GM19240 (cell line): ENCODE results near the gene METAP2.

Experiments
- DNase-seq: peaks from one replicate; pipeline ENCODE4 v3.0.0; 2011; ENCODE audit warnings: low spot score; ENCODE audit not compliant: insufficient read length

Gene METAP2

DNA sequence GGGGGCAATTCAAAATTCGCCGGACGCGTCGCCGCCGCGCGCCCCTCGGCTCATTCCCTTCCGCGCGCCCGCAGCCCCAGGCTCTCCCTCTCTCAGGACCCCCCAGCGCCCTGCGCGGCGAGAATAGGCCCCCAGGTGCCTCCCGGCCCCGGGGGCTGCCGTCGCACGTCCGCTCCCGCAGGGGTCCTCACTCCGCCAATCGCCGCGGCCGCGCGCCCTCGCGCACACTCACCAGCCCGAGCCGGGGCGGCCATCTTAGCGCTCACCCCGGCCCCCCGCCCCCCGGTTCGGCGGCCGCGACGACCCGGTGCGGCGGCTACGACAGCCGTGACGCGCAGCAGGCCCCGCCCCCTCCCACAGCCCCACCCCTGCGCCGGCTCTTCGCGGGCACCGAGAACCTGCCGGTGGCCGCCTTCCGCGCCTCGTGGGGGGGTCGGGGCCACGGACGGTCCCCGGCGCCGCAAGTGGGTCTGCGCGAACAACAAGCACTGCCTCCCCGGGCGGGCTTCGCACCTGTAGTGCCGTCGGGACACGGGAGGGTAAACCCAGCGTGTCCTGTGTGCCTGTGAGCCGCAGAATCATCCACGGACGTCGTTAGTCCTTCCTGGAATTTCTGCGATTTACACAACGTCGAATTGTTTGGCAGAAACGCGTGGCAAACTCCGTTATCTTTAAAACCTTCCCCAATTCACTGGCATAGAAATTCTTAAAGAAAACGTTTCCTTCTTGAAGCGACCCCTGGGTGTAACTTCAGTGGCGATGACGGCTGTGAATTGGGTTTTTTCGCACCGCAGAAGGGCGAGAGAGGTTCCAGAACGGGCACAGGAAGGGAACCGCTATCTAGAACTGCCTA lies 74.8 kb downstream of the METAP2 start:
- no peak for DNase-seq

DNA sequence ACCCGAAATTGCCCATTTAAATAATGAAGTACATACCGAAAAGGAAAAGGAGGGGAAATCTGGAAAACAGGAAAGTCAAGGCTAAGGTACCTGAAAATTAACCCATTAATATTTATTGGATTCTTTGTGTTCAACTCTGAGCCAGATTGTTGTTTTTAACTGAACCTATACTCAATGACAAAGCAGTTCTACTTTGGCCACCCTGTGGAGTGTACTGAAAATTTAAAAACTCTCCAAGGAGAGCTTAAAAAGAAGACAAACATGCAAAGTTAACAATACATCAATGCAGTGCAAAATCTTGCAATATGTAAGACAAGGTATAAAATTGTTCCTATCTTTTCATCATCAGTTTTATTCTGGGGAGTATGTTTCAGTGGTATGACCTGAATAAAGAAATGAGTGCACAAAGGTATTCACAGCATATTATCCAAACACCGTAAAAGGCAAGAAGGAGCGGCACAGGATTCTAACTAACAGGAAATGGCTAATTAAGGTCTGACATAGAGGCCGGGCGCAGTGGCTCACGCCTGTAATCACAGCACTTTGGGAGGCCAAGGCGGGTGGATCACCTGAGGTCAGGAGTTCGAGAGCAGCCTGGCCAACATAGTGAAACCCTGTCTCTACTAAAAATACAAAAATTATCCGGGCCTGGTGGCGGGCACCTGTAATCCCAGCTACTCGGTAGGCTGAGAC lies 75.6 kb downstream of the METAP2 start:
- no peak for DNase-seq

DNA sequence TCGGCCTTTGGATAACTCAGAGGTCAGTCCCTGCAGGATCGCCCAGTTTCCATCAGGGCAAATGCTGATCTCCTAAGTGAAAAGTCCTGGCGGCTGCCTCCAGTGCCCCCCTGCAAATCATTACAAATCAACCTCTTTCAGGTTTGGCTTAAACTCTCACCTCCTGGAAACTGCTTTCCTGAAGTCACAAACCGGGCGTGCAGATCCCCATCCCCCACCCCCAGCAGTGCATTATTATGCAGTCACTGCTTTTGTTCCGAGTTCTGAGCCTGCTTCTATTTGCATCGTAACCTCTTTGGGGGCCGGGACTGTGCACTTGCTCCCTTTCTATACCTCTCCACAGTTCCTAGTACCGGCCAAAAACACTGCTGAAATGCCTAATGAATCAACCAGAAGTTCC lies 77.4 kb downstream of the METAP2 start, which contains the start of gene USP44:
TSS of gene USP44 (minus strand) at position 172 of the 400 bp plus-strand sequence. CDS start 17,220 bp downstream, outside the sequence.
- DNase-seq, result no peak

DNA sequence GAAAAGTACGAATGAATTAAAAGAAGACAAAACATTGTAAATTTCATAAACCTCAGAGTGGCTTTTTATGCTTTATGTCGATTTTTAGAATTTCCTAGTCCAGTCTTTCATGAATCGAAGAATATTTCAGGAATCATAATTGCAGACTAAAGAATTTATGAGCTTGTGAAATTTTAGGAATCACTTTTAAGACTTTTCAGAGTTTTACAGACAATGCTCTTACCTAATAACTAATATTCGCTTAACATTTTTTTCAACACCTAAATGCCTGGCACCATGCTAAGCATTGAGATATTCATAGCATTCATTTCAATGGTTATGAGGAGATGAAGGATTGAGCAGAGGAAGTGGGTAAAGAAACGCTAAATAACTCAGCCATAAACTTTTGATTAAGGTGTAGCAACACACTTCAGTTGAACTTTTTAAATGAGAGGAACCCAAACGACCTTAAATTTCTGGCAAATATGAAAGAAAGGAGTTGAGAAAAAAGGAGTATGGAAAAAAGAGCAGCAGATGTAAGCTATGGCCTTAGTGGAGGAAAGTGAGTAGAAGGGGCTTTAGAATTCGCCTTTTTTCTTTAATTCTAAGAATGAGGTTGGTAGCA lies 78.1 kb downstream of the METAP2 start:
- DNase-seq, result no peak

DNA sequence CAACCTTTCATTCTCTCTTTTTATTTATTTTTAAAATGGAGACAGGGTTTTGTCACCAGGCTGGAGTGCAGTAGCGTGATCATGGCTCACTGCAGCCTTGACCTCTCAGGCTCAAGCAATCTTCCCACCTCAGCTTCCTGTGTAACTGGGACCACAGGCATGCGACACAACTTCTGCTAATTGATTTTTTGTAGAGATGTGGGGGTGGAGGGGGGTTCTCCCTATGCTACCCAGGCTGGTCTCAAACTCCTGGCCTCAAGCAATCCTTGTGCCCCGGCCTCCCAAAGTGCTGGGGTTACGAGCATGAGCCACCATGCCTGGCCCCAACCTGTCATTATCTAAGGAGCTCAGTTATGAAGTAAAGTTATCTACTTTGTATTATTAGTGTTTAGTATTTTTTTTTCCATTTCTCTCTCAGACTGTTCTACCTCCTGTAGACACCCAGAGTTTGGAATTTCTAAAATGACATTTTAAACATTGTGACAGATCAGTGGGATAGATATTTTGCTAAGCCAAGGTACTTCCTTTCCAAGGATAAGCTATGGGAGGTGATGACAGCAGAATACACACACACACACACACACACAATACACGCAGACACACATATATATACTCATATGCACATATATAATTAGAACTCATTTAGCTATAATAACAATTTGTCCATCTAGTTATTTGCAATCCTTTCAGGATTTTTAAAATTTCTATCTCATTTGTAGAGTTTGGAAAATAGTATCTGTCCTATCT lies 79.4 kb downstream of the METAP2 start:
- DNase-seq, result no peak

DNA sequence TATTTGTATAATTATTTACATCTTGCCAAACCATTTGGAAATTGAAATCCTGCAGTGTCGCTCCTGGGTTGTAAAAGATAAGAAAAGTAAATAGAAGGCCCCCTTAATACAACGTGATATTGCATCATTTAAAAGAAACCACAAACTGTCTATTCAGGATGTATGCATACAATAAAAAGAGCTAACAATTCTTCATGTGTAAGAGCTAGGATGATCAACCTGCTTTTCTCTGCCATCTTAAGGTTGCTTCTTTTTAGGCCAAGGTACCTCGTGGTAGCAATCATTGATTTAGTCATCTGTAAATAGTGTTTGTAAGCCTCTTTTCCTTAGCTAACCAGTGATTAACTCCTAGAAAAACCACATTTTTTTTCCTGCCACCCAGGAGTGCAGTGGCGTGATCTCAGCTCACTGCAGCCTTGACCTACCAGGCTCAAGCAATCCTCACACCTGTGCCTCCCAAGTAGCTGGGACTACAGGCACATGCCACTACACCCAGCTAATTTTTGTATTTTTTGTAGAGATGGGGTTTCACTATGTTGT lies 80.7 kb downstream of the METAP2 start:
- no peak for DNase-seq

DNA sequence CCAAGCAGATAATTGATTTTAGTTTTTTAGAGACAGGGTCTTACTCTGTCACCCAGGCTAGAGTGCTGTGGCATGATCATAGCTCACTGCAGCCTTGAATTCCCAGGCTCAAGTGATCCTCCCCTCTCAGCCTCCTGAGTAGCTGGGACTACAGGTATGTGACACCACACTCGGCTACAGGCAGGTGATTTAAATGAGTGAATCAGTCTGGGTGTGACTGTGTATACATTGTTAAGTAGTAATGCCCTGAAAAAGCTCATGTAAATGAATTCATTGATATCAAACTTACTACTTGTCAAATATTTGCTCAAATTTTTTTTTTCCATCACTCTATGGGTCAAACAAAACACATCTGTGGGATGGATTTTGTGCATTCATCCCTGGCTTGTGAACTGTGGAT lies 83.7 kb downstream of the METAP2 start:
- no peak for DNase-seq
